KG1 (cell line): ENCODE data around the gene ATP8A1.
"Not testable (repeated sequence)": the region's sequence is repeated elsewhere in the genome, so short reads cannot be mapped to it uniquely, and the experiment has no call there.

Experiments
- DNase-seq: peaks from one replicate; lab custom pipeline; 2025; lab: John Stamatoyannopoulos, UW

ATP8A1 gene

DNA sequence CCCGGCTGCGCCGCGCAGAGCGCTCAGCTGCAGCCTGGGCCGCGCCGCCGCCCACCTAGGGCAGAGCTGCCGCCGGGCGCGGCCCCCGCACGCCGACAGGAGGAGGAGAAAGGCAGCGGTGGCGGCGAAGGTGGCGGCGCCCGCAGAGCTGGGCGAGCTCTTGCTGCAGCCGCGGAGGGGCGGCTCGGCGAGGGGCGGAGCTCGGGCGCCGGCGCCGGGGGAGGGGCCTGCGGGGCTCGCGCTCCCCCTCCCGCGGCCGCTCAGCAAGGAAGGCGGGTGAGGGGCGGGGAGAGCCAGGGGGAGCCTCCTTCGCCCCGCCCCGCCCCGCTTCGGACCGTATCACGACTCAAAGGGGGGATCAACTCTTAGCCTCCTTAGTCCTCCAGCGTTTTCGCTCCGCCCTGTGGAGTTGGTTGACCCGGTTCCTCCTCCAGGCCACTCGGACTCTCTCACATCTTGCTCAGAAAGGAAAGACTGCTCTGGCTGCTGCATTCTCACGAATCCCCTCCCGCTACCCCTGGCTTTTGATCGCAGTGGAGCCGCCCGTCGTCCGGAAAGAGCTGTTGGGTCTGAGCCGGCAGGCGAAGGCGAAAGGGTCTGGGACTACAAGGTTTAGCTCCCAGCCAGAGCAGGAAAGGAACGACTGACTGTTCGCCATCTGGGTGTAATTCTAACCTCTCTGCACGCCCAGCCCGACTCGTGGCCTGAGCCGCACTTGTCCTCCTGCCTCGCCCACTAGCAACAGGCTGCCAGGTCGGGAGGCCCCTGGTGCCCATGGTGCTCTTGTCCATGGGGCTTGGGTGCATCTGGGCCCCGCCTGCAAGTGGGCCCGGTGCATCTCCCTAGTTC is at the start of gene ATP8A1:
Gene ATP8A1, minus strand, starts transcription at position 162 of the 849 bp plus-strand sequence. CDS start 232 bp downstream, outside the sequence.
- DNase-seq: peak; percentile 87

GRCh38 chr4:42706086-42706485 is 49.2 kb upstream of the ATP8A1 start:
- DNase-seq: no peak

DNA sequence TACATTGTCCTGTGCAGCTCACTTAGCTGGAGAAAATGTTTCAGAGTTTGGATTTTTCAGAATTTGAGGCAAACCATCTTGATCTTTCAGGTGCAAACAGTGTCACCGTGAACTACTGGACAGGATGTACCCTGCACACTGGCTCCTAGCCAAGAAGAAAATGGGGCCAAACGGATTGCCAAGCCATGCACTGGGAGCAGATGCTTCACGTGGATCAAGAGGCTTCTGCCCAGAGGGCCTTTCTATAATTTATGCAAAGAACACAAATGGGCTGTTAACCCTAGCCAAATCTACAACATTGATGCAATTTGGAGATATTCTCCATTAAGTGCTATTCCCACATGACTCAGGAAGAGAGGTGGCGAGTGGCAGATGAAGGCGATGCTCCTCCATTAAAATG is 46.9 kb upstream of the ATP8A1 start:
- DNase-seq: no peak

GRCh38 chr4:42702895-42703294 is 46.0 kb upstream of the ATP8A1 start:
- DNase-seq: no peak

DNA sequence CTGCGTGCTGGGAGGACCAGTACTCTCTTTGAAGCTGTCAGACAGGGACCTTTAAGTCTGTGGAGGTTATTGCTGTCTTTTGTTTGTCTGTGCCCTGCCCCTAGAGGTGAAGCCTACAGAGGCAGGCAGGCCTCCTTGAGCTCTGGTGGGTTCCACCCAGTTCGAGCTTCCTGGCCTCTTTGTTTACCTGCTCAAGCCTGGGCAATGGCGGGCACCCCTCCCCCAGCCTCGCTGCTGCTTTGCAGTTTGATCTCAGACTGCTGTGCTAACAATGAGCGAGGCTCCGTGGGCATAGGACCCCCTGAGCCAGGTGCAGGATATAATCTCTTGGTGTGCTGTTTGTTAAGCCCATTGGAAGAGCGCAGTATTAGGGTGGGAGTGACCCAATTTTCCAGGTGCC is 44.9 kb upstream of the ATP8A1 start:
- DNase-seq: not testable (repeated sequence)

DNA sequence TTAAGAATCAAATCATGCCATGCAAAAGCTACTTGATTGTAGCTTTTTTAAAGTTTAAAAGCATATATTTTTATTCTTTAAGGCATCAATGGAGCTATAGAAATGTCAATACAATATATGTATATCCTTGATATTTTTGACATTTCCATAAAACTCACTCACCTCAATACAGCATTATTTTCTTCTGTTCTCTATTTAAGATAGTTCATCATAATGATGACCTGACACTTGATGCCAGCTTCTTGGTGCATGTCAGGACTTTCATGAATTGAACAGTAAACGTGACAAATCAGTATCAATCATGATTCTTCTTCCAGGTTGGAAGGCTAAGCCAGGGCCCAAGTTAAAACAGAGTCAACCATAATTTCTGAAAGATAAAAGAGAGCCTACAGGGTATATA is 33.6 kb upstream of the ATP8A1 start:
- DNase-seq: no peak

DNA sequence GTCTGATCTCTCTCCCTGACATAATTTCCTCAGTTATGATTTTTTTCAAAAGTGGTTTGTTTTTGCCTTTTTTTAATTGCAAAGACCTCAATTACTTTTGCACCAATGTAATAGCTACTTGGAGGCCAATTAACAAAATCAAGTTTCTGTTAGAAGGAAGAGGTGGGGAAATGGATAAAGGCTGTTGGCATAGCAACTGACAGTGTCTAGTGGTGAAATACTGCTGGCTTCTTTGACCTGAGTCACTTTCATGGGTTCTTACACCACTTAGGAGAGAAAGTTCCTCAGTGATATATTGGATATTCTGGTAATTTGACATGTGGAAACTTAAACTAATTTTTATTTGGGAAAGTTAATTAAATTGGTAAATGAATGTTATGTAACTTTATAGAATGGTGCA is 26.5 kb upstream of the ATP8A1 start:
- peak; percentile 22 for DNase-seq

- no peak for DNase-seq
Measured at GRCh38 chr4:42678512-42678911, 21.6 kb upstream of the ATP8A1 start.

- no peak for DNase-seq
Measured at GRCh38 chr4:42676066-42676951, 19.4 kb upstream of the ATP8A1 start.

DNA sequence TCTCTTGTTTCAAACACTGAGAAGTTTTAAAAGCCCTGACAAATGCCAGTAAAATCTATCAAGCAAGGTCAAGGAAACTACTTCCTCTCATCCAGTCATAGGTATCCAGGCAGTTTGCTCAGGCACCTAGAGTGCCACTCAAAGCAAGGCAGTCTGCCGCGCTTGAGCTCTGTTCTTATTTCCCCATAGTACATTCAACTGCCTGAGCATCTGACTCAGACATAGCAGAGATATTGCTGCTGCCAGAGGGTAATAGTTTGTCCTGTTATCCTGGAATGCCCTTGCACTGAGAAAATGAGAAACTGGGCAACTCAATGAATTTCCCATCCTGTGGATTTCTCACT is 16.1 kb upstream of the ATP8A1 start:
- DNase-seq: no peak

DNA sequence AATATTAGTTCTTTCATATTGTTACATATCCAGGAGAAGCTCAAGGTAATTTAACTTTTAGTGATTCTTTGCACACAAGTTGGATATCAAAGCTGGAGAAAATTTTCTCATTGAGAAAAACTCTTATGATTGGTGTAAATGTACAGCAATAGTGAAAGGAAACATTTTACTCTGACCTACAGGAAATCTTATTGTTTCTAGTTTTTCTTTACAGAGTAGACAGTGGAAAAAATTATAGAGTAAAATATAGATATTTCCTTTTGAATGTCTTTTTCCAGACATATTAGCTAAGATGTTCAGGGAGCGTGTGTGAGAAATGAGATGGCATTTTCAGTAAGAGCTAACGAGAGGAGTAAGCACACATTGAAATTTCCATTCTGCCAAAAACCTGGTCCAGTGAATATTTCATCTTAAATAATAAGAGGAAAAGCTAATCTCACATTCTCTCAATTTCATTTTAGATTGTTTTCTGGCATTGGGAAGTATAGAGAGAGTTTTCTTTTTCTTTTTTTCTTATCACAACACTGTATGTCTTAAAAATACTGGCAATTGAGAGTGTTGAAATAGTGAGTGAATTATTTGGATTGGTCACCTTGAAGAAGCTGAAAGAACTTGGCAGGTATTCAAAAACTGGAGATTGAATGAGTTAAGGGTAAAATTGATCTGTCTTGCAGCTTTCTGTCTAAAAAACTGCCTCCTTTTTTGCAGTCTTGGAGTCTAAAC is 15.6 kb upstream of the ATP8A1 start:
- no peak for DNase-seq

GRCh38 chr4:42671431-42672194 is 14.7 kb upstream of the ATP8A1 start:
- DNase-seq: peak; percentile 20

DNA sequence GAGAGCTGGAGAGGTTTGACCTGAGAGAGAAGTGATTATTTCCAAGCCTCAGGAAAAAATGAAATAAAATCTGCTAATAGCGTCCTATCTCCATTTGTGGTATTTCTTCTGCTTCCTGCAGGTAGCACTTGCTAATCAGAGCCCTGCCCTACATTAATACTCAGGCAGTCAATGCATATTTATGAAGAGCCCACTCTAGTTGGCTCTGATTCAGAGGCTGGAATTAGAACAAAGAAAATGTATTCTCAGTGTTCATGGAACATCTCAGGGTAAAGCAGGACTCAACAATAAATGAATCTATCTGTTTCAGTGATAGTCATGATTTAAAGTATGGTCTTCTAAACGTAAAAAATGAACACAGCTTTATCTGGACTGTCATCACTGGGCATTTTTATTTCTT is 1.4 kb upstream of the ATP8A1 start:
- no peak for DNase-seq

DNA sequence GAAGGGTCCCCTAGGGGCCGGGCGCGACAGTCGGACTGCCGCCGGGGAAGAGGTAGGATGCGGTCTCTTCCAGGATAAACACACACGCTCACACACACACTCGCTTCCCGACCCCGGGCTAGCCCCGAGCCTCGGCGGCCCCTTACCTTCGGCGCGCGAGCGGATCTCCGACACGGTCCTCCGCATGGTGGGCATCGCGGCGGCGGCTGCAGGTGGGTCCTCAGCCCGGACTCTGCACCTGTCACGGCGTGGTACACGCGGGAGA is 294 bp downstream of the ATP8A1 start:
- no peak for DNase-seq

DNA sequence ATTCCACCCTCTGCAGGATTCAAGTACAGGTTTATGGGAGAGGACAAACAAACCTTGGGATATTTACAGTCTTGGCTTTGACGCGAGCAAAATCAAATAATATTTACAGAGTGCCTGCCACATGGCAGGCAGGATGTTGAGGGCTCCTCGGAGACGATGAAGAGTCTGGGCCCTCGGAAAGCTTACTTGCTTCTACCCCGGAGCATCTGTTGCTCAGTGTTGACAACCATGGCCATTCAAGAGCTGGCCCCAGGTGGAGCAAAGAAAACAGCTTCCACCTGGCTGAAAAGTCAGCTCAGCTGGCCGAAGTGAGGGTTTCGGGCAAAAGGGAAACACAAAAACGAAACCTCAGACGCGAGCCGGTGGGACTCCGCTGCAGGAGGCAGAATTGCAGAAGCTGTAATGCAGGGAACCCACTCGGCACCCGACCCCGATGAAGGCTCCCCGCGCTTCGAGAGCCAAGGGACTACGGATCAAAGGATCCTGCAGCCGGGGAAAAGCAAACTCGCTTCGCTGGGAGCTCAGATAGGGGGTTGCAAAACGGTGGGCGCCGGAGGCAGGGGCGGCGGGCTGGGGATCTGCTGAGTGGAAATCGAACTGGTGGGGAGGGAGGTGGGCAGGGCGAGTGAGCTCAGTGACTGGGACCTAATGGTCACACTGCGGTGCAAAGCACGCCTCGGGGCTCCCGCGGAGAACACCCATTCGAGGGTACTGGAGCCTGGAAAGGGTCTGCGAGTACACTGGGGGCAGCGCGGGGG is 805 bp downstream of the ATP8A1 start:
- peak; percentile 17 for DNase-seq

GRCh38 chr4:42655269-42655637 is 1.7 kb downstream of the ATP8A1 start:
- no peak for DNase-seq

DNA sequence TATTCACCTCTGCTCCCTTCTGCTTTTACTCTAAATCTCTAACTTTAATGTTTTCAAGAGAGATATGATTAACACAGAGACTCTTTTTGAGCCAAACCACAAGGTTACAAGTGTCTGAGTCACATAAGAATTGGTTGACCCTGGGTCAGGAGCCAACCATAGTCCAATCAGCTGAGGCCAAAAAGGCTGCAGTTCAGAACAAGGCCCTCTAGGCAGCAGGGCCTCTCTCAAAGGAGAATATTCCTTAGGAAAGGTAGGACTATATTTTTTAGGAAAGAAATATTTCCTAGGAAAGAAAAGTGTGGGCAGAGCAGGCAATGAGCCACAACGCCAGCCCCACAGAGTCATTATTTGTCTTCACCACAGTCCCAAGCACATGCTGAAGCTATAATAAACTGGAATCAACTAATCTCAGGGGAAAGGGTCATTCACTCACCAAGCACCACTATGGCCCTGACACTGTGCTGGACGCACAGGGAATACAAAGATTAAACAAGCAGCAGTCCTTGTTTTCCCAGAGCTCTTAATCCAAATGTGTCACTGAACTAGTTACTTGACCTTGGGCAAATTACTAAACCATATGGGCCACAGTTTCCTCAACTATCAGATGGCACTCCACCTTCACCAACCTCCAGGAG is 2.2 kb downstream of the ATP8A1 start:
- DNase-seq: no peak

DNA sequence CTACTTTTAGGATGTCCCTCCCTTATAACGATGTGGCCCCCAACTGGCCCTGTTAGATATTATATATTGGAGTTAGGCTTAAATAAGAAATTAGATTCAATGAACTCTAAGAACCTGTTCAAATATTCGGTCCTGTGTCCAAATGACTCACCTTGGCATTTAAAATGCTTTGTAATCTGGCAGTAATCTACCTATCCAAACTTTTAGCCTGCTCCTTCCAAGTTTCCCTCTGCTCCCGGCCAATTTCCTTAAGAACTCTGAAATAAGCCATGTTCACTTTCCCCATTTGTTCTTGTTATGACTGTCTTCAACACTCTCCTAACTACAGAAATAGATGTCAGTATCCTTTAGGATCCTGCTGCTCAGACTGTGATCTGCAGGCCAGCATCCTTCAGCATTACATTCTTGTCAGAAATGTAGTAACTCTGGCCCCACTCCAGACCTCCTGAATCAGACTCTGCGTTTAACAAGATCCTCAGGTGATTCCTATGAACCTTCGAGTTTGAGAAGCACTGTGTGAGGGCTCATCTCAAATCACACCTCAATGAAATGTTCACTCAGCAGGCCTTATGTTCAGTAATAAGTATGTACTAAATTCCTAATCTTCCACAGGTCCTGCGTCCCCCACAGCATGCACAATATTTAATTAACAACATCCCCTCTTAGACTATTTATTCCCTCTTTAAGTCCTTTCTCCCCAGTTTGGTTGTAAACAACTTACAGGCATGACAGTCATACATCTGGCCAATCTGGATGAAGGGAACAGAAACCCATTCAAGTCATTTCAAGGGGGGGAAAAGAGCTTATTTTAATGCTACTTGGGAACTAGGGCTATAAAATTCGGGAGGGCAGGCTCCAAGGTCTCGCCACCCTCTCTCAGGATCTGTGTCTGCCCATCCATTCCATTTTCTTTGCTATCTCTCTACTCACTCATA is 3.0 kb downstream of the ATP8A1 start:
- DNase-seq: no peak

DNA sequence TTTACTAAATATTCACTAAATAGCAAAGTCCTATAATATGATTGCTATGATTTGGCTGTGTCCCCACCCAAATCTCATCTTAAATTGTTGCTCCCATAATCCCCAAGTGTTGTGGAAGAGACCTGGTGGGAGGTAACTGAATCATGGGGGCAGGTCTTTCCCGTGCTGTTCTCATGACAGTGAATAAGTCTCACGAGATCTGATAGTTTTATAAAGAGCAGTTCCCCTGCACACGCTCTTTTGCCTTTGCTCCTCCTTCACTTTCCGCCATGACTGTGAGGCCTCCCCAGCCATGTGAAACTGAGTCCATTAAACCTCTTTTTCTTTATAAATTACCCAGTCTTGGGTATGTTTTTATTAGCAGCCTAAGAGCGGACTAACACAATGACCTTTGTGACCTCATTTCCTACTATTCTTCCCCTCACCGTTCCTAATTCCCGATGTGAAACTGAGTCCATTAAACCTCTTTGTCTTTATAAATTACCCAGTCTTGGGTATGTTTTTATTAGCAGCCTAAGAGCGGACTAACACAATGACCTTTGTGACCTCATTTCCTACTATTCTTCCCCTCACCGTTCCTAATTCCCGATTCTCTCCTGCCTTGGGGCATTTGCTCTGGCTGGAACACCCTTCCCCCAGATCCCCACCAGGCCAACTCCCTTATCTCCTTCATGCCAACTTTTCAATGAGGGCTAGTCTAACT is 4.2 kb downstream of the ATP8A1 start:
- not testable (repeated sequence) for DNase-seq
